ENCODE data around the gene TXNDC17. TPM values are rescaled to one million over a fixed set of nuclear protein-coding genes. Genes with fewer than 3 reads are reported as not detected.
"Not testable (repeated sequence)": the region's sequence is repeated elsewhere in the genome, so short reads cannot be mapped to it uniquely, and the experiment has no call there.

The TXNDC17 gene
- total RNA-seq, 1 donor from 2014 or later, result 92.7 TPM

- peaks cover 16% of the 10 kb centered on the region for H3K27me3 Mint-ChIP-seq
- intact Hi-C loops (cut with micrococcal nuclease), result no loop called here
- no peaks in the 10 kb centered on the region for H3K36me3 Mint-ChIP-seq (ENCODE audit: low read depth)
- H3K4me3 Mint-ChIP-seq, result no peak overlapping the region
- no peak overlapping the region for H3K27ac Mint-ChIP-seq
- DNase-seq, result no peak
- H3K9me3 Mint-ChIP-seq, result no peaks in the 10 kb centered on the region
- no peaks in the 10 kb centered on the region for H3K4me1 Mint-ChIP-seq
Observed at GRCh38 chr17:6686026-6686425, 45.2 kb downstream of the TXNDC17 start.

GRCh38 chr17:6688944-6689343 is 48.1 kb downstream of the TXNDC17 start:
- Mint-ChIP-seq H3K4me1 (no peaks in the 10 kb centered on the region), H3K27me3 (peaks cover 14% of the 10 kb centered on the region), H3K4me3 (no peak overlapping the region), H3K36me3 (ENCODE audit: low read depth) (no peaks in the 10 kb centered on the region), H3K27ac (no peak overlapping the region), H3K9me3 (no peaks in the 10 kb centered on the region)
- no peak for DNase-seq
- intact Hi-C loops (cut with micrococcal nuclease), result no loop called here

GRCh38 chr17:6690641-6691040 is 49.8 kb downstream of the TXNDC17 start:
- H3K9me3 Mint-ChIP-seq, result no peaks in the 10 kb centered on the region
- intact Hi-C loops (cut with micrococcal nuclease), result no loop called here
- no peaks in the 10 kb centered on the region for H3K4me1 Mint-ChIP-seq
- H3K4me3 Mint-ChIP-seq, result no peak overlapping the region
- H3K27ac Mint-ChIP-seq, result no peak overlapping the region
- peaks cover 20% of the 10 kb centered on the region for H3K27me3 Mint-ChIP-seq
- DNase-seq, result no peak
- H3K36me3 Mint-ChIP-seq (ENCODE audit: low read depth), result no peaks in the 10 kb centered on the region

GRCh38 chr17:6691546-6691945 is 50.7 kb downstream of the TXNDC17 start:
- H3K27ac Mint-ChIP-seq, result no peak overlapping the region
- no peaks in the 10 kb centered on the region for H3K36me3 Mint-ChIP-seq (ENCODE audit: low read depth)
- H3K27me3 Mint-ChIP-seq, result peaks cover 22% of the 10 kb centered on the region
- no peak overlapping the region for H3K4me3 Mint-ChIP-seq
- DNase-seq, result no peak
- H3K9me3 Mint-ChIP-seq, result no peaks in the 10 kb centered on the region
- intact Hi-C loops (cut with micrococcal nuclease), result no loop called here
- H3K4me1 Mint-ChIP-seq, result no peaks in the 10 kb centered on the region

- peaks cover 20% of the 10 kb centered on the region for H3K27me3 Mint-ChIP-seq
- H3K27ac Mint-ChIP-seq; H3K4me3 Mint-ChIP-seq; H3K4me1 Mint-ChIP-seq; H3K36me3 Mint-ChIP-seq (ENCODE audit: low read depth); intact Hi-C loops (cut with micrococcal nuclease); H3K9me3 Mint-ChIP-seq; DNase-seq: not testable (repeated sequence)
Observed at GRCh38 chr17:6691958-6692357, 51.1 kb downstream of the TXNDC17 start.

Other genes starting within 250 kb of the TXNDC17 start
- not detected in 2 replicates for gene AIPL1, start 205.9 kb upstream of the TXNDC17 start, total RNA-seq
- 4.6 and 6.4 TPM in 2 replicates for gene PIMREG, start 196.6 kb upstream of the TXNDC17 start, total RNA-seq
- 0.66 and 0.77 TPM in 2 replicates for gene PITPNM3, start 84.5 kb upstream of the TXNDC17 start, total RNA-seq
- 20.9 and 23.9 TPM in 2 replicates for gene KIAA0753, start 349 bp upstream of the TXNDC17 start, total RNA-seq
- 24.3 and 25.7 TPM in 2 replicates for gene MED31, start 10.5 kb downstream of the TXNDC17 start, total RNA-seq
- gene C17orf100, start 10.7 kb downstream of the TXNDC17 start, total RNA-seq, result 1.8 and 1.9 TPM in 2 replicates
- gene SLC13A5, start 72.3 kb downstream of the TXNDC17 start, total RNA-seq, result not detected in 2 replicates
- 34.1 and 37.6 TPM in 2 replicates for gene XAF1, start 115.0 kb downstream of the TXNDC17 start, total RNA-seq
- gene FBXO39, start 135.2 kb downstream of the TXNDC17 start, total RNA-seq, result 0.26 and 0.36 TPM in 2 replicates
- gene TEKT1, start 190.7 kb downstream of the TXNDC17 start, total RNA-seq, result not detected in 2 replicates